ENCODE results near the gene PLCB1.

The PLCB1 gene

GRCh38 chr20:8853805-8854338 is 721.8 kb downstream of the PLCB1 start:
- DNase-seq (ENCODE audit: low read depth in 2 of 2) = peak; percentile 89 to 90
- peak; percentile 83 for TF ChIP-seq CTCF (IDR thresholded peaks at IDR 0.05; ENCODE audit: low read depth, low read length)
- H3K4me3 ChIP-seq (replicated peaks in 1 of 2; ENCODE audit: low read depth in 2 of 2, low read length in 2 of 2) = no peak overlapping the region

GRCh38 chr20:8854571-8854970 is 722.5 kb downstream of the PLCB1 start:
- TF ChIP-seq CTCF (IDR thresholded peaks at IDR 0.05; ENCODE audit: low read depth, low read length) = no peak
- peak; percentile 54 to 78 for DNase-seq (ENCODE audit: low read depth in 2 of 2)
- H3K4me3 ChIP-seq (replicated peaks in 1 of 2; ENCODE audit: low read depth in 2 of 2, low read length in 2 of 2) = peak overlapping the region in 1 of 2 donors; percentile 6

GRCh38 chr20:8855315-8855714 is 723.2 kb downstream of the PLCB1 start:
- DNase-seq (ENCODE audit: low read depth in 2 of 2) = peak; percentile 51 to 67
- no peak overlapping the region for H3K4me3 ChIP-seq (replicated peaks in 1 of 2; ENCODE audit: low read depth in 2 of 2, low read length in 2 of 2)
- TF ChIP-seq CTCF (IDR thresholded peaks at IDR 0.05; ENCODE audit: low read depth, low read length) = no peak

- no peak for TF ChIP-seq CTCF (IDR thresholded peaks at IDR 0.05; ENCODE audit: low read depth, low read length)
- no peak overlapping the region for H3K4me3 ChIP-seq (replicated peaks in 1 of 2; ENCODE audit: low read depth in 2 of 2, low read length in 2 of 2)
- DNase-seq (ENCODE audit: low read depth in 2 of 2) = no peak
Measured at GRCh38 chr20:8856668-8857067, 724.6 kb downstream of the PLCB1 start.

- no peak overlapping the region for H3K4me3 ChIP-seq (replicated peaks in 1 of 2; ENCODE audit: low read depth in 2 of 2, low read length in 2 of 2)
- peak; percentile 11 to 26 for DNase-seq (ENCODE audit: low read depth in 2 of 2)
- TF ChIP-seq CTCF (IDR thresholded peaks at IDR 0.05; ENCODE audit: low read depth, low read length) = no peak
Measured at GRCh38 chr20:8858181-8858787, 726.2 kb downstream of the PLCB1 start.

- no peak overlapping the region for H3K4me3 ChIP-seq (replicated peaks in 1 of 2; ENCODE audit: low read depth in 2 of 2, low read length in 2 of 2)
- peak; percentile 70 to 90 for DNase-seq (ENCODE audit: low read depth in 2 of 2)
- TF ChIP-seq CTCF (IDR thresholded peaks at IDR 0.05; ENCODE audit: low read depth, low read length) = no peak
Measured at GRCh38 chr20:8860011-8860495, 728.0 kb downstream of the PLCB1 start.
